ENCODE results near the gene ARHGAP27.
"Not testable (repeated sequence)": the region's sequence is repeated elsewhere in the genome, so short reads cannot be mapped to it uniquely, and the experiment has no call there.

Gene ARHGAP27

GRCh38 chr17:45432405-45433158, at the start of gene ARHGAP27:
Gene ARHGAP27, minus strand, starts transcription at chr17:45432870. Its CDS starts 2,591 bp downstream, at chr17:45430279.
- peak within 1 kb of the TSS; percentile 52 for H3K4me3 ChIP-seq (ENCODE audit: low read depth, low read length)
- TF ChIP-seq CTCF (IDR thresholded peaks at IDR 0.05; ENCODE audit: insufficient read depth, low read length, missing control alignments): no peak
- POLR2A ChIA-PET: no interaction called here
- CTCF ChIA-PET: no interaction called here
- DNase-seq (ENCODE audit: low read depth, low spot score): no peak

GRCh38 chr17:45482317-45482716, 49.6 kb upstream of the ARHGAP27 start:
- DNase-seq (ENCODE audit: low read depth, low spot score); CTCF ChIA-PET; POLR2A ChIA-PET; H3K4me3 ChIP-seq (ENCODE audit: low read depth, low read length): not testable (repeated sequence)

GRCh38 chr17:45475436-45475835, 42.8 kb upstream of the ARHGAP27 start:
- POLR2A ChIA-PET; DNase-seq (ENCODE audit: low read depth, low spot score); CTCF ChIA-PET; H3K4me3 ChIP-seq (ENCODE audit: low read depth, low read length): not testable (repeated sequence)

GRCh38 chr17:45472249-45472648, 39.6 kb upstream of the ARHGAP27 start:
- DNase-seq (ENCODE audit: low read depth, low spot score); CTCF ChIA-PET; POLR2A ChIA-PET; H3K4me3 ChIP-seq (ENCODE audit: low read depth, low read length): not testable (repeated sequence)

GRCh38 chr17:45469204-45469563, 36.5 kb upstream of the ARHGAP27 start:
- POLR2A ChIA-PET; CTCF ChIA-PET; H3K4me3 ChIP-seq (ENCODE audit: low read depth, low read length); DNase-seq (ENCODE audit: low read depth, low spot score): not testable (repeated sequence)

- H3K4me3 ChIP-seq (ENCODE audit: low read depth, low read length); CTCF ChIA-PET; DNase-seq (ENCODE audit: low read depth, low spot score); POLR2A ChIA-PET: not testable (repeated sequence)
These were observed 35.9 kb upstream of the ARHGAP27 start for GRCh38 chr17:45468293-45469203.

- DNase-seq (ENCODE audit: low read depth, low spot score); CTCF ChIA-PET; H3K4me3 ChIP-seq (ENCODE audit: low read depth, low read length); POLR2A ChIA-PET: not testable (repeated sequence)
These were observed 29.1 kb upstream of the ARHGAP27 start for GRCh38 chr17:45461524-45462327.

- CTCF ChIA-PET; H3K4me3 ChIP-seq (ENCODE audit: low read depth, low read length); POLR2A ChIA-PET; DNase-seq (ENCODE audit: low read depth, low spot score): not testable (repeated sequence)
These were observed 27.8 kb upstream of the ARHGAP27 start for GRCh38 chr17:45460422-45460821.

GRCh38 chr17:45454341-45454740, 21.7 kb upstream of the ARHGAP27 start:
- DNase-seq (ENCODE audit: low read depth, low spot score); CTCF ChIA-PET; H3K4me3 ChIP-seq (ENCODE audit: low read depth, low read length); POLR2A ChIA-PET: not testable (repeated sequence)

- CTCF ChIA-PET; POLR2A ChIA-PET; H3K4me3 ChIP-seq (ENCODE audit: low read depth, low read length); DNase-seq (ENCODE audit: low read depth, low spot score): not testable (repeated sequence)
These were observed 21.1 kb upstream of the ARHGAP27 start for GRCh38 chr17:45453731-45454130.

GRCh38 chr17:45453225-45453534, 20.5 kb upstream of the ARHGAP27 start:
- POLR2A ChIA-PET; DNase-seq (ENCODE audit: low read depth, low spot score); CTCF ChIA-PET; H3K4me3 ChIP-seq (ENCODE audit: low read depth, low read length): not testable (repeated sequence)

- H3K4me3 ChIP-seq (ENCODE audit: low read depth, low read length); CTCF ChIA-PET; POLR2A ChIA-PET; DNase-seq (ENCODE audit: low read depth, low spot score): not testable (repeated sequence)
These were observed 19.9 kb upstream of the ARHGAP27 start for GRCh38 chr17:45452329-45453224.

- DNase-seq (ENCODE audit: low read depth, low spot score); CTCF ChIA-PET; H3K4me3 ChIP-seq (ENCODE audit: low read depth, low read length); POLR2A ChIA-PET: not testable (repeated sequence)
These were observed 19.0 kb upstream of the ARHGAP27 start for GRCh38 chr17:45451660-45452059.

All from AG04449 (cell line).